Neuronal stem cell (in vitro differentiated cells): Measurements from ENCODE around the gene TMEM11.

Experiments used
- DNase-seq: peaks from one replicate; pipeline ENCODE4 v3.0.0-alpha.2; 2013; ENCODE audit warnings: low spot score
- H2AFZ ChIP-seq: one replicate; pipeline ENCODE4 v1.6.1; 2013; ENCODE audit warnings: mild to moderate bottlenecking, low read length, inconsistent platforms
- H2AK5ac ChIP-seq: 2 replicates; pipeline ENCODE4 v1.6.1; 2013; ENCODE audit warnings: low read depth, mild to moderate bottlenecking, inconsistent platforms, low read length, moderate library complexity, mixed read lengths
- H2BK120ac ChIP-seq: 2 replicates; pipeline ENCODE4 v1.6.1; 2013; ENCODE audit warnings: low read depth, mild to moderate bottlenecking, inconsistent platforms, low read length, moderate library complexity, mixed read lengths
- H2BK12ac ChIP-seq: one replicate; pipeline ENCODE4 v1.6.1; 2013; ENCODE audit warnings: low read length, inconsistent platforms
- H2BK15ac ChIP-seq: 2 replicates; pipeline ENCODE4 v1.6.1; 2013; ENCODE audit warnings: mild to moderate bottlenecking, low read length, inconsistent platforms, mixed read lengths
- H2BK5ac ChIP-seq: one replicate; pipeline ENCODE4 v1.6.1; 2013; ENCODE audit warnings: inconsistent platforms, mild to moderate bottlenecking, low read length, moderate library complexity
- H3K14ac ChIP-seq: one replicate; pipeline ENCODE4 v1.6.1; 2013; ENCODE audit warnings: low read length, inconsistent platforms
- H3K18ac ChIP-seq: 2 replicates; pipeline ENCODE4 v1.6.1; 2013; ENCODE audit warnings: low read length, inconsistent platforms
- H3K23ac ChIP-seq: 2 replicates; pipeline ENCODE4 v1.6.1; 2013; ENCODE audit warnings: low read depth, mild to moderate bottlenecking, mixed read lengths, low read length, inconsistent platforms; ENCODE audit not compliant: poor library complexity
- H3K27ac ChIP-seq: replicated peaks from 3 replicates; pipeline ENCODE4 v1.5.1; 2013; ENCODE audit warnings: low read length, inconsistent platforms
- H3K27me3 ChIP-seq, 3 experiments: 2 replicates each; pipeline ENCODE4 v1.6.1; 2013; ENCODE audit warnings: low read length in 3 of 3, mild to moderate bottlenecking in 2 of 3, inconsistent platforms in 1 of 3, low read depth in 1 of 3, mixed read lengths in 1 of 3, moderate library complexity in 1 of 3; ENCODE audit not compliant: control insufficient read depth in 3 of 3, insufficient read depth in 3 of 3
- H3K36me3 ChIP-seq, 2 donors: replicated peaks in 1 of 2; 2 replicates each; pipeline ENCODE4 v1.6.1; 2013; ENCODE audit warnings: low read length in 2 of 2; ENCODE audit not compliant: control insufficient read depth in 2 of 2, insufficient read depth in 2 of 2
- H3K4ac ChIP-seq: 2 replicates; pipeline ENCODE4 v1.6.1; 2013; ENCODE audit warnings: inconsistent platforms, mild to moderate bottlenecking, low read length, moderate library complexity
- H3K4me1 ChIP-seq, 2 donors: 1 replicate in 1 of 2; 2 replicates in 1 of 2; pipeline ENCODE4 v1.6.1; 2013; ENCODE audit warnings: low read length in 2 of 2, low read depth in 1 of 2; ENCODE audit not compliant: control insufficient read depth in 2 of 2, insufficient read depth in 1 of 2
- H3K4me2 ChIP-seq: one replicate; pipeline ENCODE4 v1.6.1; 2013; ENCODE audit warnings: mild to moderate bottlenecking, low read length, inconsistent platforms; ENCODE audit not compliant: insufficient read depth, poor library complexity, severe bottlenecking
- H3K4me3 ChIP-seq, 2 donors: 2 replicates each; pipeline ENCODE4 v1.5.1; 2013; ENCODE audit warnings: low read length in 2 of 2, mild to moderate bottlenecking in 2 of 2, inconsistent platforms in 1 of 2, moderate library complexity in 1 of 2
- H3K79me1 ChIP-seq: one replicate; pipeline ENCODE4 v1.6.1; 2013; ENCODE audit warnings: low read depth, mild to moderate bottlenecking, inconsistent platforms, low read length, moderate library complexity
- H3K9ac ChIP-seq: one replicate; pipeline ENCODE4 v1.6.1; 2013; ENCODE audit warnings: mild to moderate bottlenecking, low read depth, low read length, inconsistent platforms; ENCODE audit not compliant: poor library complexity
- H3K9me3 ChIP-seq, 2 donors: replicated peaks in 1 of 2; 2 replicates each; pipeline versions ENCODE3 to v1.6.1; 2013; ENCODE audit warnings: low read length in 2 of 2, mild to moderate bottlenecking in 2 of 2, inconsistent platforms in 1 of 2, low read depth in 1 of 2, mixed read lengths in 1 of 2, moderate library complexity in 1 of 2; ENCODE audit not compliant: control insufficient read depth in 2 of 2, insufficient read depth in 1 of 2
- H4K8ac ChIP-seq: one replicate; pipeline ENCODE4 v1.6.1; 2013; ENCODE audit warnings: low read depth, mild to moderate bottlenecking, inconsistent platforms, low read length, moderate library complexity
- H4K91ac ChIP-seq: one replicate; pipeline ENCODE4 v1.6.1; 2013; ENCODE audit warnings: low read length, low read depth, mild to moderate bottlenecking, inconsistent platforms; ENCODE audit not compliant: poor library complexity
- WGBS, 2 donors: extraction: QIAGEN DNeasy Blood & Tissue Kit; methylation state at CpG; one replicate each; pipeline ENCODE4 v1.1.7; 2013; ENCODE audit warnings: missing lambda C conversion rate in 2 of 2, mixed read lengths in 1 of 2; ENCODE audit not compliant: insufficient read length in 2 of 2, insufficient replicate concordance in 1 of 2; ENCODE audit errors: extremely low coverage in 2 of 2; 5-methylcytosine and 5-hydroxymethylcytosine counted together

Gene TMEM11

DNA sequence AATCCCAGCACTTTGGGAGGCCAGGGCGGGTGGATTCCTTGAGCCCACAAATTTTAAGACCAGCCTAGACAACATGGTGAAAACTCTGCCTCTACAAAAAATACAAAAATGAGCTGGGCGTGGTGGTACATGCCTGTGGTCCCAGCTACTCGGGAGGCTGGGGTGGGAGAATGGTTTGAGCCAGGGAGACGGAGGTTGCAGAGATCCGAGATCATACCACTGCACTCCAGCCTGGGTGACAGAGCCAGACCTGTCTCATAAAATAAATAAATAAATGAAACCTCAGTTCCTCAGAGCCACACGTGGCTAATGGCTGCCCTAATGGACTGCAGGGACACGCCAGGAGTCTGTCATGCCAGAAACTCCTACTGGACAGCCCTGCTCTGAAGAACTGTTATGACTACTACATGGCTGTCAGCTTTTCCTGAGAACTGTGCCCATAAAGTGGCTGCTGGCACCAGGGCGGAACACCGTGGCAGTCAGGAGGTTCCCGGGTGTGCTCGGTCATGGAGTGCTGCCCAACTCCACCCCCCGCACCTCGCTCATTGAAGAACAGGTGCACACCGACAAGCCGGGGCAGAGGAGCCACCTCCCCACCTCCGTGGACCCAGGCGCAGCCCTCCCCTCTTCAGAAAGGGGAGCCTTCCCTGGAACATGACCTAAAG lies 4.3 kb downstream of the TMEM11 start:
- no peak overlapping the region for H3K4me3 ChIP-seq
- no CpG with 5 or more reads among the region's 17 CpGs for WGBS, 2 donors
- no peak overlapping the region for H2BK5ac ChIP-seq
- no peaks in the 10 kb centered on the region for H3K9me3 ChIP-seq
- no peak overlapping the region for H2BK12ac ChIP-seq
- H3K9ac ChIP-seq, result no peak overlapping the region
- no peak overlapping the region for H4K8ac ChIP-seq
- H3K36me3 ChIP-seq, result peaks cover 7 to 57% of the 10 kb centered on the region in 2 donors
- H3K27ac ChIP-seq, result no peak overlapping the region
- peaks cover 9 to 12% of the 10 kb centered on the region in 2 donors for H3K4me1 ChIP-seq
- no peak overlapping the region for H3K18ac ChIP-seq
- H3K23ac ChIP-seq, result no peak overlapping the region
- no peak overlapping the region for H4K91ac ChIP-seq
- H3K14ac ChIP-seq, result no peak overlapping the region
- H3K27me3 ChIP-seq, result no peaks in the 10 kb centered on the region
- H2AFZ ChIP-seq, result no peak overlapping the region
- no peak overlapping the region for H3K4me2 ChIP-seq
- peaks cover 16% of the 10 kb centered on the region for H3K79me1 ChIP-seq
- no peak overlapping the region for H3K4ac ChIP-seq
- DNase-seq, result no peak
- no peak overlapping the region for H2BK120ac ChIP-seq
- no peak overlapping the region for H2AK5ac ChIP-seq
- no peak overlapping the region for H2BK15ac ChIP-seq

- no CpG with 5 or more reads among the region's 7 CpGs for WGBS, 2 donors
Observed at GRCh38 chr17:21208352-21208751, 5.6 kb downstream of the TMEM11 start.

DNA sequence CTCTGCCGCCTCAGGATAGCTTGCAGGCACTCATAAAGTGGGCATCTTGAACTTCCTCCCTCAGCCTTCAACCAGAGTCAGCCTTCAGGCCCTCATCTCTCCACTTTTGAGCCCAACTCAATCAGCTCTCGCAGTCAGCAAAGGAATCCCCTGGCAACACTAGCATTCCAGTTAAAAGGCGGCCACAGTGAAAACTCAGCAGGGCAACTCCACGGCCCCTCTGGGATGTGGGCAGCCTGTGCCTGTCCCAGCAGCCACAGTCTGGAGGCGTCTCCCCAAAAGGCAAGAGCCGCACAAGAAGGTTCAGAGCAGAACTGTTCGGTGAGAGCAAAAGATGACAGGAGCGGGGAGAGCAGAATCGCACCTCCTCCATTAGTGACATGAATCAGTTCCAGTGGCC lies 9.0 kb downstream of the TMEM11 start:
- Histone ChIP-seq H3K36me3 (peaks cover 4 to 55% of the 10 kb centered on the region in 2 donors), H3K4me1 (peaks cover 11 to 13% of the 10 kb centered on the region in 2 donors), H4K8ac (no peak overlapping the region), H3K14ac (no peak overlapping the region), H2BK120ac (no peak overlapping the region), H3K79me1 (peaks cover 14% of the 10 kb centered on the region), H3K4me3 (no peak overlapping the region), H2BK15ac (no peak overlapping the region), H3K27me3 (no peaks in the 10 kb centered on the region), H3K18ac (no peak overlapping the region), H3K27ac (no peak overlapping the region), H3K4me2 (no peak overlapping the region), H3K4ac (no peak overlapping the region), H2BK12ac (no peak overlapping the region), H3K9me3 (no peaks in the 10 kb centered on the region), H2AK5ac (no peak overlapping the region), H4K91ac (no peak overlapping the region), H3K23ac (no peak overlapping the region), H3K9ac (no peak overlapping the region), H2BK5ac (no peak overlapping the region), H2AFZ (no peak overlapping the region)
- WGBS, 2 donors, result no CpG with 5 or more reads among the region's 9 CpGs
- no peak for DNase-seq

More at GRCh38 chr17:21208352-21208751, 5.6 kb downstream of the TMEM11 start:
- no peak overlapping the region for H3K4ac ChIP-seq
- no peak overlapping the region for H4K8ac ChIP-seq
- H3K9ac ChIP-seq, result no peak overlapping the region
- no peak overlapping the region for H2AK5ac ChIP-seq
- no peak overlapping the region for H2BK12ac ChIP-seq
- H3K4me2 ChIP-seq, result no peak overlapping the region
- DNase-seq, result no peak
- H3K36me3 ChIP-seq, result peaks cover 7 to 57% of the 10 kb centered on the region in 2 donors
- H3K79me1 ChIP-seq, result peaks cover 13% of the 10 kb centered on the region
- no peak overlapping the region for H4K91ac ChIP-seq
- peaks cover 12% of the 10 kb centered on the region in 2 donors for H3K4me1 ChIP-seq
- H3K23ac ChIP-seq, result no peak overlapping the region
- H2BK5ac ChIP-seq, result no peak overlapping the region
- H2AFZ ChIP-seq, result no peak overlapping the region
- no peaks in the 10 kb centered on the region for H3K9me3 ChIP-seq
- no peak overlapping the region for H2BK15ac ChIP-seq
- no peaks in the 10 kb centered on the region for H3K27me3 ChIP-seq
- no peak overlapping the region for H3K27ac ChIP-seq
- H3K18ac ChIP-seq, result no peak overlapping the region
- H2BK120ac ChIP-seq, result no peak overlapping the region
- no peak overlapping the region for H3K14ac ChIP-seq
- H3K4me3 ChIP-seq, result no peak overlapping the region

DNA sequence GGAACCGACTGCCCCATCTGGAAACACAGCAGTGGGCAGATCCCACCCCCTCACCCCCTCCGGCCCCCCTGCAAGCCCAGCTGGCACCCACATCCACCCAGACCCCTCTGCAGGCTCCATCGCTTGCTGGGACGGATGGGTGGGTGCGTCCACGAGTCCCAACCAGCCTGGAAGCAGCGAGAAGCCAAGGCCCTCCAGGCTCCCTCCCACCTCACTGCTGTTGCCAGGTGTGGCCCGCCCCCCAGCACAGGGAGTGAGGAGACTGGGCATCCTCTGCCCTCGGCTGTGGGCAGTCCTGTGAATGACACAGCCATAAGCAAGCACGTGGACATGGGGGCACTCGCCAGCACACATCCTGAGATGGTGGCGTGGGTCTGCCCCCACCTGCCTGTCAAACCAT lies 11.4 kb downstream of the TMEM11 start:
- Histone ChIP-seq H3K23ac (no peak overlapping the region), H3K79me1 (peaks cover 17% of the 10 kb centered on the region), H3K18ac (peak overlapping the region; percentile 41), H3K9me3 (no peaks in the 10 kb centered on the region), H2AK5ac (no peak overlapping the region), H3K4me3 (no peak overlapping the region), H2BK120ac (no peak overlapping the region), H2BK15ac (no peak overlapping the region), H2BK12ac (no peak overlapping the region), H3K36me3 (peaks cover 12 to 55% of the 10 kb centered on the region in 2 donors), H4K8ac (no peak overlapping the region), H4K91ac (no peak overlapping the region), H2AFZ (no peak overlapping the region), H3K9ac (peak overlapping the region; percentile 50), H3K27me3 (no peaks in the 10 kb centered on the region), H3K27ac (no peak overlapping the region), H3K4me1 (peaks cover 10 to 18% of the 10 kb centered on the region in 2 donors), H2BK5ac (no peak overlapping the region), H3K14ac (no peak overlapping the region), H3K4ac (no peak overlapping the region), H3K4me2 (no peak overlapping the region)
- no peak for DNase-seq
- WGBS, 2 donors, result no CpG with 5 or more reads among the region's 12 CpGs
